Gastroesophageal sphincter (tissue), 3 donors: ENCODE results near the gene GRIP1.

Source experiments
- POLR2A ChIP-seq, 2 donors: fragments of 450-650 bp; IDR thresholded peaks; one replicate each; pipeline ENCODE4 v1.6.1; 2017; ENCODE audit warnings: antibody characterized with exemption in 2 of 2, mild to moderate bottlenecking in 2 of 2, moderate library complexity in 1 of 2
- TF ChIP-seq, protein P1 (sequence below), 4 experiments: fragments of 200-600 bp in 2 of 4; fragments of 450-650 bp in 2 of 4; sonication (generic) in 1 of 4; IDR thresholded peaks; one replicate each; pipeline ENCODE4 v1.5.1; 2017 to 2019; ENCODE audit warnings: antibody characterized with exemption in 4 of 4, mild to moderate bottlenecking in 2 of 4, moderate library complexity in 2 of 4

DNA sequence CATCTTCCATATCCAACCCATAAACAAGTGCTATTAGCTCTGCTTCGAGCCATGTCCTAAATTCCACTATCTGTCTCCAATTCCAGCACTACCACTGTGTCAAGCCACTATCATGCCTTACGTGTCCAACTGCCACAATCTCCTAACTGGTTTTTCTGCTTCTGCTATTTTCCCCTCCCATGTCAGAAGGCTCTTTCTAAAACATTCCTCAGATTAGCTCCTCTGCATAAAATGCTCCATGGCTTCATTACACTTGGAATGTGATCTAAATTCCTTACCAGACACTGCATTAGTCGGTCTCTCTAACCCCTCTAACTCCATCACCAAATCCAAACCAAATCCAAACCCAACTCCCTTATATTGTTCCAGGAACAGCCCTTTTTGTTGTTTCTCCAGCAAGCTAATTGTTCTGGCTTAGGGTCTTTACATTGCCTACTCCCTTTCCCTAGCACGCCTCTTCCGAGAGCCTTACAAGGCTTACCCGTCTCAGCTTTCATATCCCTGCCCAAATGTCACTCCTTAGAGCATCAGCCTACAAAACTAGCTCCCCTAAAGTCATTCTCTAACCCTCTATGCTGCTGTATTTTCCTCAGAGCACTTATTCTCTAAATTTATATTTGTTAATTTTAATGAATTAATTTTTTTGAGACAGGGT, 236.8 kb downstream of the GRIP1 start:
- TF ChIP-seq POLR2A (IDR thresholded peaks at IDR 0.05): no peak
- TF ChIP-seq, protein P1, sequence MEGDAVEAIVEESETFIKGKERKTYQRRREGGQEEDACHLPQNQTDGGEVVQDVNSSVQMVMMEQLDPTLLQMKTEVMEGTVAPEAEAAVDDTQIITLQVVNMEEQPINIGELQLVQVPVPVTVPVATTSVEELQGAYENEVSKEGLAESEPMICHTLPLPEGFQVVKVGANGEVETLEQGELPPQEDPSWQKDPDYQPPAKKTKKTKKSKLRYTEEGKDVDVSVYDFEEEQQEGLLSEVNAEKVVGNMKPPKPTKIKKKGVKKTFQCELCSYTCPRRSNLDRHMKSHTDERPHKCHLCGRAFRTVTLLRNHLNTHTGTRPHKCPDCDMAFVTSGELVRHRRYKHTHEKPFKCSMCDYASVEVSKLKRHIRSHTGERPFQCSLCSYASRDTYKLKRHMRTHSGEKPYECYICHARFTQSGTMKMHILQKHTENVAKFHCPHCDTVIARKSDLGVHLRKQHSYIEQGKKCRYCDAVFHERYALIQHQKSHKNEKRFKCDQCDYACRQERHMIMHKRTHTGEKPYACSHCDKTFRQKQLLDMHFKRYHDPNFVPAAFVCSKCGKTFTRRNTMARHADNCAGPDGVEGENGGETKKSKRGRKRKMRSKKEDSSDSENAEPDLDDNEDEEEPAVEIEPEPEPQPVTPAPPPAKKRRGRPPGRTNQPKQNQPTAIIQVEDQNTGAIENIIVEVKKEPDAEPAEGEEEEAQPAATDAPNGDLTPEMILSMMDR (IDR thresholded peaks at IDR 0.05): no peak
